Neural cell (in vitro differentiated cells): ENCODE data around the gene MAGEA3. TPM values are rescaled to one million over a fixed set of nuclear protein-coding genes. Genes with fewer than 3 reads are reported as not detected.

Experiments
- H2AFZ ChIP-seq: fragments of 200-600, 300-800 bp; sonication (generic), shearing (Covaris generic); 2 replicates; pipeline ENCODE4 v1.6.0; 2014; ENCODE audit warnings: low read depth, mild to moderate bottlenecking, antibody characterized with exemption, low read length, moderate library complexity
- H3F3A ChIP-seq: fragments of 200-600 bp; shearing (Covaris generic); 2 replicates; pipeline ENCODE4 v1.6.1; 2016; ENCODE audit warnings: mild to moderate bottlenecking, moderate library complexity, mixed read lengths, antibody characterized with exemption, low read length; ENCODE audit not compliant: insufficient read depth, poor library complexity, severe bottlenecking
- H3K27ac ChIP-seq: fragments of 200-600, 300-800 bp; sonication (generic), shearing (Covaris generic); 2 replicates; pipeline ENCODE4 v1.5.1; 2014; ENCODE audit warnings: mild to moderate bottlenecking, low read length, moderate library complexity
- H3K27me3 ChIP-seq: fragments of 300-800, 200-600 bp; sonication (generic), shearing (Covaris generic); 2 replicates; pipeline ENCODE4 v1.6.0; 2014; ENCODE audit warnings: mild to moderate bottlenecking, low read depth, low read length, moderate library complexity; ENCODE audit not compliant: insufficient read depth
- H3K36me3 ChIP-seq: fragments of 300-800, 200-600 bp; sonication (generic), shearing (Covaris generic); 2 replicates; pipeline ENCODE4 v1.5.1; 2014; ENCODE audit warnings: mild to moderate bottlenecking, antibody characterized with exemption, low read length, moderate library complexity; ENCODE audit not compliant: insufficient read depth
- H3K4me2 ChIP-seq: fragments of 300-800, 200-600 bp; sonication (generic), shearing (Covaris generic); 2 replicates; pipeline ENCODE4 v1.6.0; 2014; ENCODE audit warnings: mild to moderate bottlenecking, low read length
- H3K4me3 ChIP-seq: fragments of 300-800, 200-600 bp; sonication (generic), shearing (Covaris generic); 2 replicates; pipeline ENCODE4 v1.5.1; 2014; ENCODE audit warnings: mild to moderate bottlenecking, low read length, moderate library complexity
- H3K79me2 ChIP-seq: fragments of 200-600 bp; shearing (Covaris generic); replicated peaks from 2 replicates; pipeline ENCODE4 v1.6.0; 2014; ENCODE audit warnings: mild to moderate bottlenecking, low read length, moderate library complexity; ENCODE audit not compliant: insufficient read depth
- H3K9ac ChIP-seq: fragments of 300-800, 200-600 bp; sonication (generic), shearing (Covaris generic); 2 replicates; pipeline ENCODE4 v1.6.1; 2016; ENCODE audit warnings: mild to moderate bottlenecking, low read length, mixed read lengths
- H3K9me2 ChIP-seq: fragments of 200-600 bp; shearing (Covaris generic); 2 replicates; pipeline ENCODE4 v1.6.1; 2016; ENCODE audit warnings: mild to moderate bottlenecking, low read length, mixed read lengths; ENCODE audit not compliant: insufficient read depth
- H3K9me3 ChIP-seq: fragments of 200-600, 300-800 bp; sonication (generic), shearing (Covaris generic); 2 replicates; pipeline ENCODE4 v1.6.1; 2016; ENCODE audit warnings: mild to moderate bottlenecking, mixed run types, low read length, moderate library complexity, mixed read lengths
- H4K20me1 ChIP-seq: fragments of 200-600 bp; shearing (Covaris generic); 2 replicates; pipeline ENCODE4 v1.6.1; 2016; ENCODE audit warnings: mild to moderate bottlenecking, mixed run types; ENCODE audit not compliant: insufficient read depth
- EP300 ChIP-seq: fragments of 450-650 bp; conservative IDR thresholded peaks from 2 replicates; pipeline ENCODE4 v1.6.1; 2014; ENCODE audit warnings: antibody characterized with exemption, mild to moderate bottlenecking, moderate library complexity; ENCODE audit not compliant: poor library complexity, severe bottlenecking
- EZH2 ChIP-seq: fragments of 200-600, 300-800 bp; shearing (Covaris generic), sonication (generic); IDR thresholded peaks from 2 replicates; pipeline ENCODE4 v1.6.1; 2014; ENCODE audit warnings: antibody characterized with exemption, low read length, borderline replicate concordance, mild to moderate bottlenecking; ENCODE audit not compliant: insufficient read depth, poor library complexity, severe bottlenecking
- MXI1 ChIP-seq: fragments of 450-650 bp; conservative IDR thresholded peaks from 2 replicates; pipeline ENCODE4 v1.6.1; 2014; ENCODE audit warnings: antibody characterized with exemption, mild to moderate bottlenecking; ENCODE audit not compliant: poor library complexity, severe bottlenecking
- POLR2AphosphoS5 ChIP-seq: IDR thresholded peaks from 2 replicates; pipeline ENCODE4 v1.6.1; 2012
- RAD21 ChIP-seq: fragments of 450-650 bp; conservative IDR thresholded peaks from 2 replicates; pipeline ENCODE4 v1.6.1; 2014; ENCODE audit warnings: antibody characterized with exemption, mild to moderate bottlenecking, moderate library complexity
- REST ChIP-seq: IDR thresholded peaks from 2 replicates; pipeline ENCODE4 v1.6.1; 2012; ENCODE audit warnings: borderline replicate concordance
- SMC3 ChIP-seq: fragments of 450-650 bp; conservative IDR thresholded peaks from 2 replicates; pipeline ENCODE4 v1.6.1; 2014; ENCODE audit warnings: antibody characterized with exemption, mild to moderate bottlenecking, moderate library complexity; ENCODE audit not compliant: poor library complexity
- TAF1 ChIP-seq: IDR thresholded peaks from 2 replicates; pipeline ENCODE4 v1.6.1; 2012; ENCODE audit warnings: low read depth
- polyA plus RNA-seq: library from polyadenylated mRNA; depleted of rRNA; stranded (reverse); fragments of >200 nt; gene quantifications from 2 replicates; pipeline ENCODE4 v1.2.3, GENCODE V29; 2014
- TF ChIP-seq, protein P1 (sequence below): fragments of 450-650 bp; IDR thresholded peaks from 2 replicates; pipeline ENCODE4 v1.5.1; 2014; ENCODE audit warnings: antibody characterized with exemption, mild to moderate bottlenecking, moderate library complexity; ENCODE audit not compliant: poor library complexity, severe bottlenecking

Gene MAGEA3
- polyA plus RNA-seq, 1 donor from 2014 or later = not detected

- no peak overlapping the region for H3K27ac ChIP-seq
- no peak overlapping the region for H3K4me3 ChIP-seq
- no peaks in the 10 kb centered on the region for H3K36me3 ChIP-seq
- H2AFZ ChIP-seq = no peak overlapping the region
- no peaks in the 10 kb centered on the region for H3K9me2 ChIP-seq
- H4K20me1 ChIP-seq = no peaks in the 10 kb centered on the region
- TF ChIP-seq REST (no peak), TAF1 (no peak), EP300 (no peak), EZH2 (no peak), MXI1 (no peak), SMC3 (no peak)
- no peaks in the 10 kb centered on the region for H3F3A ChIP-seq
- no peaks in the 10 kb centered on the region for H3K79me2 ChIP-seq
- H3K4me2 ChIP-seq = no peak overlapping the region
- no peaks in the 10 kb centered on the region for H3K9me3 ChIP-seq
- H3K9ac ChIP-seq = no peak overlapping the region
- no peaks in the 10 kb centered on the region for H3K27me3 ChIP-seq
These were observed 41.7 kb upstream of the MAGEA3 start for GRCh38 chrX:152656890-152657289.

- H3K9me2 ChIP-seq = no peaks in the 10 kb centered on the region
These were observed 40.3 kb upstream of the MAGEA3 start for GRCh38 chrX:152658302-152658701.

More at GRCh38 chrX:152658302-152658701, 40.3 kb upstream of the MAGEA3 start:
- Histone ChIP-seq H3K9ac (no peak overlapping the region), H3K36me3 (no peaks in the 10 kb centered on the region), H3F3A (no peaks in the 10 kb centered on the region), H3K27ac (no peak overlapping the region), H3K4me3 (no peak overlapping the region), H3K4me2 (no peak overlapping the region), H3K9me3 (no peaks in the 10 kb centered on the region), H3K27me3 (no peaks in the 10 kb centered on the region), H3K79me2 (no peaks in the 10 kb centered on the region), H2AFZ (no peak overlapping the region), H4K20me1 (no peaks in the 10 kb centered on the region)
- no peak for TF ChIP-seq EP300
- TF ChIP-seq SMC3 = no peak
- TF ChIP-seq, protein P1, sequence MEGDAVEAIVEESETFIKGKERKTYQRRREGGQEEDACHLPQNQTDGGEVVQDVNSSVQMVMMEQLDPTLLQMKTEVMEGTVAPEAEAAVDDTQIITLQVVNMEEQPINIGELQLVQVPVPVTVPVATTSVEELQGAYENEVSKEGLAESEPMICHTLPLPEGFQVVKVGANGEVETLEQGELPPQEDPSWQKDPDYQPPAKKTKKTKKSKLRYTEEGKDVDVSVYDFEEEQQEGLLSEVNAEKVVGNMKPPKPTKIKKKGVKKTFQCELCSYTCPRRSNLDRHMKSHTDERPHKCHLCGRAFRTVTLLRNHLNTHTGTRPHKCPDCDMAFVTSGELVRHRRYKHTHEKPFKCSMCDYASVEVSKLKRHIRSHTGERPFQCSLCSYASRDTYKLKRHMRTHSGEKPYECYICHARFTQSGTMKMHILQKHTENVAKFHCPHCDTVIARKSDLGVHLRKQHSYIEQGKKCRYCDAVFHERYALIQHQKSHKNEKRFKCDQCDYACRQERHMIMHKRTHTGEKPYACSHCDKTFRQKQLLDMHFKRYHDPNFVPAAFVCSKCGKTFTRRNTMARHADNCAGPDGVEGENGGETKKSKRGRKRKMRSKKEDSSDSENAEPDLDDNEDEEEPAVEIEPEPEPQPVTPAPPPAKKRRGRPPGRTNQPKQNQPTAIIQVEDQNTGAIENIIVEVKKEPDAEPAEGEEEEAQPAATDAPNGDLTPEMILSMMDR = no peak
- TF ChIP-seq POLR2AphosphoS5 = no peak
- no peak for TF ChIP-seq RAD21
- no peak for TF ChIP-seq TAF1
- TF ChIP-seq EZH2 = no peak
- TF ChIP-seq MXI1 = no peak
- no peak for TF ChIP-seq REST
